H1 (cell line): ENCODE measurements around the gene COG3. TPM values are rescaled to one million over a fixed set of nuclear protein-coding genes. Genes with fewer than 3 reads are reported as not detected.

Source experiments
- ASH2L ChIP-seq: fragments of 200-600, 300-600 bp; sonication (generic); IDR thresholded peaks from one replicate; pipeline ENCODE4 v1.7.1; 2017; ENCODE audit warnings: low read length
- CEBPB ChIP-seq: IDR thresholded peaks from 2 replicates; pipeline ENCODE4 v1.6.1; 2012; ENCODE audit warnings: low read depth, low read length
- CHD2 ChIP-seq: IDR thresholded peaks from 2 replicates; pipeline ENCODE4 v1.6.1; 2012; ENCODE audit warnings: low read length, improper control_type of control experiment
- CTBP2 ChIP-seq: IDR thresholded peaks from 2 replicates; pipeline ENCODE4 v1.7.0; 2011; ENCODE audit warnings: borderline replicate concordance, mild to moderate bottlenecking, moderate library complexity, mixed read lengths, low read length; ENCODE audit not compliant: insufficient read depth, insufficient read length
- POU5F1 ChIP-seq: IDR thresholded peaks from 2 replicates; pipeline ENCODE4 v1.6.1; 2011; ENCODE audit warnings: low read depth, mild to moderate bottlenecking, low read length, moderate library complexity
- RNF2 ChIP-seq: fragments of 200-900, 300-1000 bp; sonication (generic); IDR thresholded peaks from 2 replicates; pipeline ENCODE4 v1.7.1; 2016; ENCODE audit warnings: borderline replicate concordance, low read depth, mild to moderate bottlenecking, antibody characterized with exemption, low read length; ENCODE audit not compliant: poor library complexity, severe bottlenecking; ENCODE audit errors: missing control alignments
- RXRA ChIP-seq: IDR thresholded peaks from 2 replicates; pipeline ENCODE4 v1.6.1; 2011; ENCODE audit warnings: low read depth, mild to moderate bottlenecking, low read length, moderate library complexity; ENCODE audit not compliant: insufficient read depth
- TAF7 ChIP-seq: optimal IDR thresholded peaks from 2 replicates; pipeline ENCODE3; 2011; ENCODE audit warnings: low read depth, mild to moderate bottlenecking, inconsistent platforms, low read length, moderate library complexity, borderline replicate concordance
- YY1 ChIP-seq: IDR thresholded peaks from 2 replicates; pipeline ENCODE4 v1.6.1; 2011; ENCODE audit warnings: low read depth, mild to moderate bottlenecking, low read length
- polyA plus RNA-seq, 7 experiments: library from polyadenylated mRNA; depleted of rRNA in 3 of 7; stranded (reverse) in 5 of 7; unstranded in 2 of 7; fragments of >200 nt in 5 of 7; fragments of 200-250 nt in 2 of 7; gene quantifications; 1 replicate in 5 of 7; 2 replicates in 1 of 7; 4 replicates in 1 of 7; pipeline versions ENCODE4 v1.2.1 to v1.2.3, GENCODE V29; 2011 to 2013; ENCODE audit warnings: missing spikeins in 2 of 7, mixed read lengths in 2 of 7
- total RNA-seq: library from RNA; stranded (reverse); fragmentation: NEBNext Ultra II Directional; extraction: Animal tissue kit (Norgen Biotek cat#: 25700); gene quantifications from 2 replicates; pipeline ENCODE4 v1.2.1, GENCODE V29; 2021
- TF ChIP-seq, protein P1 (sequence below): fragments of 300-600 bp; sonication (generic); IDR thresholded peaks from 2 replicates; pipeline ENCODE4 v1.7.1; 2012; ENCODE audit warnings: low read length, moderate library complexity, mild to moderate bottlenecking, inconsistent platforms; ENCODE audit not compliant: insufficient replicate concordance
- TF ChIP-seq, protein P2 (sequence below): IDR thresholded peaks from 2 replicates; pipeline ENCODE4 v1.6.1; 2011; ENCODE audit warnings: low read length, improper control_type of control experiment

COG3 gene
- total and polyA plus RNA-seq, 2 of the 8 experiments (the other 6 are each of a cell fraction or from before 2014, with no cell fraction given): 12.7 to 13.5 TPM

DNA sequence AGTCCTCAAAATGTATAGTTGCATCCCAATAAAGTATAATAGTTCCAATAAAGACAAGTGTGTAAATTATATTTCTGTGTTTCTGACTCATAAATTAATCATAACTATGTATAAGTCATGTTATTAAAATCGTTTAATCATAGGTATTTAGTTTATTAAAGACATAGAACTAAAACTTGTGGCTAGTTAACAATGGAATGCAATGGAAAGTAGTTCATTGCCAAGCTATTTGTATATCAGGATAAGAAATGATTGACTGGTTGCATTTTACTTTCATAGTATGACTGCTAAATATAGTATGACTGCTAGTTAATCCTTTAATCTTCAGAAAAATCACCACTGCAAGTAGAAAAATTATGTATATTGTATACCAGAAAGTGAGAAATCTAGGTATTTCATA lies 16.9 kb downstream of the COG3 start (continued):
- TF ChIP-seq, protein P1, sequence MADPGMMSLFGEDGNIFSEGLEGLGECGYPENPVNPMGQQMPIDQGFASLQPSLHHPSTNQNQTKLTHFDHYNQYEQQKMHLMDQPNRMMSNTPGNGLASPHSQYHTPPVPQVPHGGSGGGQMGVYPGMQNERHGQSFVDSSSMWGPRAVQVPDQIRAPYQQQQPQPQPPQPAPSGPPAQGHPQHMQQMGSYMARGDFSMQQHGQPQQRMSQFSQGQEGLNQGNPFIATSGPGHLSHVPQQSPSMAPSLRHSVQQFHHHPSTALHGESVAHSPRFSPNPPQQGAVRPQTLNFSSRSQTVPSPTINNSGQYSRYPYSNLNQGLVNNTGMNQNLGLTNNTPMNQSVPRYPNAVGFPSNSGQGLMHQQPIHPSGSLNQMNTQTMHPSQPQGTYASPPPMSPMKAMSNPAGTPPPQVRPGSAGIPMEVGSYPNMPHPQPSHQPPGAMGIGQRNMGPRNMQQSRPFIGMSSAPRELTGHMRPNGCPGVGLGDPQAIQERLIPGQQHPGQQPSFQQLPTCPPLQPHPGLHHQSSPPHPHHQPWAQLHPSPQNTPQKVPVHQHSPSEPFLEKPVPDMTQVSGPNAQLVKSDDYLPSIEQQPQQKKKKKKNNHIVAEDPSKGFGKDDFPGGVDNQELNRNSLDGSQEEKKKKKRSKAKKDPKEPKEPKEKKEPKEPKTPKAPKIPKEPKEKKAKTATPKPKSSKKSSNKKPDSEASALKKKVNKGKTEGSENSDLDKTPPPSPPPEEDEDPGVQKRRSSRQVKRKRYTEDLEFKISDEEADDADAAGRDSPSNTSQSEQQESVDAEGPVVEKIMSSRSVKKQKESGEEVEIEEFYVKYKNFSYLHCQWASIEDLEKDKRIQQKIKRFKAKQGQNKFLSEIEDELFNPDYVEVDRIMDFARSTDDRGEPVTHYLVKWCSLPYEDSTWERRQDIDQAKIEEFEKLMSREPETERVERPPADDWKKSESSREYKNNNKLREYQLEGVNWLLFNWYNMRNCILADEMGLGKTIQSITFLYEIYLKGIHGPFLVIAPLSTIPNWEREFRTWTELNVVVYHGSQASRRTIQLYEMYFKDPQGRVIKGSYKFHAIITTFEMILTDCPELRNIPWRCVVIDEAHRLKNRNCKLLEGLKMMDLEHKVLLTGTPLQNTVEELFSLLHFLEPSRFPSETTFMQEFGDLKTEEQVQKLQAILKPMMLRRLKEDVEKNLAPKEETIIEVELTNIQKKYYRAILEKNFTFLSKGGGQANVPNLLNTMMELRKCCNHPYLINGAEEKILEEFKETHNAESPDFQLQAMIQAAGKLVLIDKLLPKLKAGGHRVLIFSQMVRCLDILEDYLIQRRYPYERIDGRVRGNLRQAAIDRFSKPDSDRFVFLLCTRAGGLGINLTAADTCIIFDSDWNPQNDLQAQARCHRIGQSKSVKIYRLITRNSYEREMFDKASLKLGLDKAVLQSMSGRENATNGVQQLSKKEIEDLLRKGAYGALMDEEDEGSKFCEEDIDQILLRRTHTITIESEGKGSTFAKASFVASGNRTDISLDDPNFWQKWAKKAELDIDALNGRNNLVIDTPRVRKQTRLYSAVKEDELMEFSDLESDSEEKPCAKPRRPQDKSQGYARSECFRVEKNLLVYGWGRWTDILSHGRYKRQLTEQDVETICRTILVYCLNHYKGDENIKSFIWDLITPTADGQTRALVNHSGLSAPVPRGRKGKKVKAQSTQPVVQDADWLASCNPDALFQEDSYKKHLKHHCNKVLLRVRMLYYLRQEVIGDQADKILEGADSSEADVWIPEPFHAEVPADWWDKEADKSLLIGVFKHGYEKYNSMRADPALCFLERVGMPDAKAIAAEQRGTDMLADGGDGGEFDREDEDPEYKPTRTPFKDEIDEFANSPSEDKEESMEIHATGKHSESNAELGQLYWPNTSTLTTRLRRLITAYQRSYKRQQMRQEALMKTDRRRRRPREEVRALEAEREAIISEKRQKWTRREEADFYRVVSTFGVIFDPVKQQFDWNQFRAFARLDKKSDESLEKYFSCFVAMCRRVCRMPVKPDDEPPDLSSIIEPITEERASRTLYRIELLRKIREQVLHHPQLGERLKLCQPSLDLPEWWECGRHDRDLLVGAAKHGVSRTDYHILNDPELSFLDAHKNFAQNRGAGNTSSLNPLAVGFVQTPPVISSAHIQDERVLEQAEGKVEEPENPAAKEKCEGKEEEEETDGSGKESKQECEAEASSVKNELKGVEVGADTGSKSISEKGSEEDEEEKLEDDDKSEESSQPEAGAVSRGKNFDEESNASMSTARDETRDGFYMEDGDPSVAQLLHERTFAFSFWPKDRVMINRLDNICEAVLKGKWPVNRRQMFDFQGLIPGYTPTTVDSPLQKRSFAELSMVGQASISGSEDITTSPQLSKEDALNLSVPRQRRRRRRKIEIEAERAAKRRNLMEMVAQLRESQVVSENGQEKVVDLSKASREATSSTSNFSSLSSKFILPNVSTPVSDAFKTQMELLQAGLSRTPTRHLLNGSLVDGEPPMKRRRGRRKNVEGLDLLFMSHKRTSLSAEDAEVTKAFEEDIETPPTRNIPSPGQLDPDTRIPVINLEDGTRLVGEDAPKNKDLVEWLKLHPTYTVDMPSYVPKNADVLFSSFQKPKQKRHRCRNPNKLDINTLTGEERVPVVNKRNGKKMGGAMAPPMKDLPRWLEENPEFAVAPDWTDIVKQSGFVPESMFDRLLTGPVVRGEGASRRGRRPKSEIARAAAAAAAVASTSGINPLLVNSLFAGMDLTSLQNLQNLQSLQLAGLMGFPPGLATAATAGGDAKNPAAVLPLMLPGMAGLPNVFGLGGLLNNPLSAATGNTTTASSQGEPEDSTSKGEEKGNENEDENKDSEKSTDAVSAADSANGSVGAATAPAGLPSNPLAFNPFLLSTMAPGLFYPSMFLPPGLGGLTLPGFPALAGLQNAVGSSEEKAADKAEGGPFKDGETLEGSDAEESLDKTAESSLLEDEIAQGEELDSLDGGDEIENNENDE: no peak
- no peak for TF ChIP-seq RNF2
- TF ChIP-seq CTBP2: no peak
- TF ChIP-seq RXRA: no peak
- no peak for TF ChIP-seq POU5F1
- no peak for TF ChIP-seq CEBPB
- no peak for TF ChIP-seq TAF7
- no peak for TF ChIP-seq YY1
- TF ChIP-seq ASH2L: no peak
- TF ChIP-seq, protein P2, sequence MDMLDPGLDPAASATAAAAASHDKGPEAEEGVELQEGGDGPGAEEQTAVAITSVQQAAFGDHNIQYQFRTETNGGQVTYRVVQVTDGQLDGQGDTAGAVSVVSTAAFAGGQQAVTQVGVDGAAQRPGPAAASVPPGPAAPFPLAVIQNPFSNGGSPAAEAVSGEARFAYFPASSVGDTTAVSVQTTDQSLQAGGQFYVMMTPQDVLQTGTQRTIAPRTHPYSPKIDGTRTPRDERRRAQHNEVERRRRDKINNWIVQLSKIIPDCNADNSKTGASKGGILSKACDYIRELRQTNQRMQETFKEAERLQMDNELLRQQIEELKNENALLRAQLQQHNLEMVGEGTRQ: no peak
- TF ChIP-seq CHD2: no peak
